Measurements from ENCODE around the gene XPC.
A peak's percentile ranks its signal among the peaks of the same experiment; 100 is the strongest.

The XPC gene

GRCh38 chr3:14148041-14148985, 30.1 kb downstream of the XPC start:
- H3K27ac ChIP-seq, result peak overlapping the region; percentile 97
- POLR2A ChIA-PET (ENCODE audit: low non-redundant PET), result no interaction called here
- TF ChIP-seq CTCF (conservative IDR thresholded peaks at IDR 0.05; ENCODE audit: low read depth), result no peak
- no peak for DNase-seq (ENCODE audit: low spot score)
- CTCF ChIA-PET, result interaction anchor here (0.6 kb wide), 1 partner anchor 8 kb away, joined by 3 read pairs; no protein-coding TSS in a partner anchor

- no peak for DNase-seq (ENCODE audit: low spot score)
- no peak for TF ChIP-seq CTCF (conservative IDR thresholded peaks at IDR 0.05; ENCODE audit: low read depth)
- ChIA-PET CTCF (no interaction called here), POLR2A (ENCODE audit: low non-redundant PET) (no interaction called here)
- H3K27ac ChIP-seq, result peak overlapping the region; percentile 97
Measured at GRCh38 chr3:14147617-14148016, 30.8 kb downstream of the XPC start.

GRCh38 chr3:14147066-14147435, 31.4 kb downstream of the XPC start:
- POLR2A ChIA-PET (ENCODE audit: low non-redundant PET), result no interaction called here
- TF ChIP-seq CTCF (conservative IDR thresholded peaks at IDR 0.05; ENCODE audit: low read depth), result no peak

GRCh38 chr3:14146381-14147065, 31.9 kb downstream of the XPC start:
- no peak for TF ChIP-seq CTCF (conservative IDR thresholded peaks at IDR 0.05; ENCODE audit: low read depth)
- DNase-seq (ENCODE audit: low spot score), result no peak
- CTCF ChIA-PET, result no interaction called here
- peak overlapping the region; percentile 97 for H3K27ac ChIP-seq
- POLR2A ChIA-PET (ENCODE audit: low non-redundant PET), result no interaction called here

More at GRCh38 chr3:14147066-14147435, 31.4 kb downstream of the XPC start:
- CTCF ChIA-PET, result no interaction called here
- H3K27ac ChIP-seq, result peak overlapping the region; percentile 97
- no peak for DNase-seq (ENCODE audit: low spot score)

- DNase-seq (ENCODE audit: low spot score), result no peak
- H3K27ac ChIP-seq, result peak overlapping the region; percentile 97
- CTCF ChIA-PET, result no interaction called here
- POLR2A ChIA-PET (ENCODE audit: low non-redundant PET), result interaction anchor here (0.9 kb wide), 1 partner anchor 9 kb away, joined by 3 read pairs; no protein-coding TSS in a partner anchor
- TF ChIP-seq CTCF (conservative IDR thresholded peaks at IDR 0.05; ENCODE audit: low read depth), result no peak
Measured at GRCh38 chr3:14145670-14146380, 32.6 kb downstream of the XPC start.

GRCh38 chr3:14145236-14145635, 33.2 kb downstream of the XPC start:
- DNase-seq (ENCODE audit: low spot score), result no peak
- peak overlapping the region; percentile 97 for H3K27ac ChIP-seq
- TF ChIP-seq CTCF (conservative IDR thresholded peaks at IDR 0.05; ENCODE audit: low read depth), result no peak
- POLR2A ChIA-PET (ENCODE audit: low non-redundant PET), result interaction anchor here (0.9 kb wide), 1 partner anchor 8 kb away, joined by 3 read pairs; no protein-coding TSS in a partner anchor
- CTCF ChIA-PET, result no interaction called here
